SK-N-SH treated with all-trans-retinoic acid at 6 μM for 48 hours (cell line): ENCODE data around the gene ALG14.

Experiments
- ATAC-seq: fragments of 200-7000 bp; cut with Tn5 transposase; 3 replicates; pipeline ENCODE4 v1.9.1; 2020; ENCODE audit warnings: mild to moderate bottlenecking, moderate library complexity
- ARNTL ChIP-seq: fragments of 450-650 bp; formaldehyde crosslinking; IDR thresholded peaks from 2 replicates; pipeline ENCODE4 v1.5.0; 2020; ENCODE audit warnings: low read depth, mild to moderate bottlenecking, moderate library complexity, borderline replicate concordance
- BACH2 ChIP-seq: fragments of 250-450 bp; sonication (Bioruptor Pico); IDR thresholded peaks from 2 replicates; pipeline ENCODE4 v1.9.0; 2021; ENCODE audit warnings: mild to moderate bottlenecking, borderline replicate concordance
- CREB5 ChIP-seq: fragments of 250-450 bp; sonication (Bioruptor Pico); IDR thresholded peaks from 2 replicates; pipeline ENCODE4 v1.5.1; 2020; ENCODE audit warnings: low read depth, mild to moderate bottlenecking, moderate library complexity
- CSDC2 ChIP-seq: fragments of 250-450 bp; sonication (Bioruptor Pico); IDR thresholded peaks from 2 replicates; pipeline ENCODE4 v1.5.0; 2020; ENCODE audit warnings: mild to moderate bottlenecking, moderate library complexity
- ESRRG ChIP-seq: fragments of 250-450 bp; sonication (Bioruptor Pico); IDR thresholded peaks from 2 replicates; pipeline ENCODE4 v1.6.1; 2021; ENCODE audit warnings: mild to moderate bottlenecking
- GLIS3 ChIP-seq: fragments of 250-450 bp; sonication (Bioruptor Pico); IDR thresholded peaks from 2 replicates; pipeline ENCODE4 v1.5.0; 2020; ENCODE audit warnings: mild to moderate bottlenecking, moderate library complexity
- ISL1 ChIP-seq: fragments of 250-450 bp; sonication (Bioruptor Pico); IDR thresholded peaks from 2 replicates; pipeline ENCODE4 v2.1.2; 2022; ENCODE audit warnings: mild to moderate bottlenecking, moderate library complexity
- PATZ1 ChIP-seq: fragments of 250-450 bp; sonication (Bioruptor Pico); IDR thresholded peaks from 2 replicates; pipeline ENCODE4 v1.8.0; 2020; ENCODE audit warnings: mild to moderate bottlenecking, moderate library complexity, borderline replicate concordance
- PPARA ChIP-seq: fragments of 250-450 bp; sonication (Bioruptor Pico); IDR thresholded peaks from 2 replicates; pipeline ENCODE4 v1.5.0; 2020; ENCODE audit warnings: mild to moderate bottlenecking, borderline replicate concordance
- SNAI2 ChIP-seq: fragments of 250-450 bp; sonication (Bioruptor Pico); IDR thresholded peaks from 2 replicates; pipeline ENCODE4 v1.5.0; 2020; ENCODE audit warnings: mild to moderate bottlenecking, moderate library complexity
- TCF4 ChIP-seq: fragments of 250-450 bp; sonication (Bioruptor Pico); IDR thresholded peaks from 2 replicates; pipeline ENCODE4 v1.8.0; 2021; ENCODE audit warnings: mild to moderate bottlenecking, moderate library complexity, borderline replicate concordance
- TOX ChIP-seq: fragments of 250-450 bp; sonication (Bioruptor Pico); IDR thresholded peaks from 2 replicates; pipeline ENCODE4 v1.8.0; 2021; ENCODE audit warnings: mild to moderate bottlenecking, moderate library complexity, borderline replicate concordance
- TSHZ2 ChIP-seq: fragments of 250-450 bp; sonication (Bioruptor Pico); IDR thresholded peaks from 2 replicates; pipeline ENCODE4 v1.5.0; 2020; ENCODE audit warnings: mild to moderate bottlenecking, moderate library complexity
- ZC3H10 ChIP-seq: fragments of 250-450 bp; sonication (Bioruptor Pico); IDR thresholded peaks from 2 replicates; pipeline ENCODE4 v1.5.1; 2021; ENCODE audit warnings: mild to moderate bottlenecking, moderate library complexity
- ZFP3 ChIP-seq: fragments of 250-450 bp; sonication (Bioruptor Pico); IDR thresholded peaks from 2 replicates; pipeline ENCODE4 v1.5.0; 2020; ENCODE audit warnings: mild to moderate bottlenecking, moderate library complexity
- ZFP30 ChIP-seq: fragments of 450-650 bp; formaldehyde crosslinking; IDR thresholded peaks from 2 replicates; pipeline ENCODE4 v1.5.0; 2022; ENCODE audit warnings: mild to moderate bottlenecking, moderate library complexity
- ZNF565 ChIP-seq: fragments of 450-650 bp; formaldehyde crosslinking; conservative IDR thresholded peaks from 2 replicates; pipeline ENCODE4 v1.5.0; 2020; ENCODE audit warnings: low read depth, mild to moderate bottlenecking, moderate library complexity
- ZNF70 ChIP-seq: fragments of 450-650 bp; formaldehyde crosslinking; IDR thresholded peaks from 2 replicates; pipeline ENCODE4 v1.5.0; 2020; ENCODE audit warnings: mild to moderate bottlenecking, moderate library complexity
- ZNF8 ChIP-seq: fragments of 450-650 bp; formaldehyde crosslinking; IDR thresholded peaks from 2 replicates; pipeline ENCODE4 v1.5.0; 2020; ENCODE audit warnings: mild to moderate bottlenecking, moderate library complexity

Gene ALG14

GRCh38 chr1:95028954-95029353, 43.8 kb downstream of the ALG14 start:
- no peak for ATAC-seq
- TF ChIP-seq ARNTL (CRISPR knock-in tag) = no peak
- TF ChIP-seq PPARA (CRISPR knock-in tag) = no peak
- no peak for TF ChIP-seq SNAI2 (CRISPR knock-in tag)
- no peak for TF ChIP-seq GLIS3 (CRISPR knock-in tag)
- TF ChIP-seq TCF4 (CRISPR knock-in tag) = no peak
- TF ChIP-seq BACH2 (CRISPR knock-in tag) = no peak
- no peak for TF ChIP-seq ZNF70 (CRISPR knock-in tag)
- no peak for TF ChIP-seq TSHZ2
- no peak for TF ChIP-seq ESRRG (CRISPR knock-in tag)
- TF ChIP-seq PATZ1 (CRISPR knock-in tag) = no peak
- no peak for TF ChIP-seq ZFP3 (CRISPR knock-in tag)
- no peak for TF ChIP-seq ZNF8 (CRISPR knock-in tag)
- TF ChIP-seq TOX (CRISPR knock-in tag) = no peak
- TF ChIP-seq ZNF565 (CRISPR knock-in tag) = no peak
- TF ChIP-seq, all 23 proteins: peak for 0

- TF ChIP-seq TSHZ2 (no peak), ZC3H10 (no peak), ZNF8 (CRISPR knock-in tag) (no peak), BACH2 (CRISPR knock-in tag) (no peak), GLIS3 (CRISPR knock-in tag) (no peak), PATZ1 (CRISPR knock-in tag) (no peak), ZFP3 (CRISPR knock-in tag) (no peak), ARNTL (CRISPR knock-in tag) (no peak), CREB5 (CRISPR knock-in tag) (no peak), CSDC2 (CRISPR knock-in tag) (no peak)
- ATAC-seq = no peak
Observed at GRCh38 chr1:95027046-95027445, 45.7 kb downstream of the ALG14 start.

GRCh38 chr1:95023399-95024043, 49.2 kb downstream of the ALG14 start:
- TF ChIP-seq ZC3H10 = peak; percentile 63; the same call in 1 of the 2 replicates
- no peak for TF ChIP-seq ZFP30 (CRISPR knock-in tag)
- peak; percentile 94 for TF ChIP-seq ISL1 (CRISPR knock-in tag)
- peak; percentile 88 for ATAC-seq
